ENCODE data around the gene SLC25A48.

The SLC25A48 gene, protein sequence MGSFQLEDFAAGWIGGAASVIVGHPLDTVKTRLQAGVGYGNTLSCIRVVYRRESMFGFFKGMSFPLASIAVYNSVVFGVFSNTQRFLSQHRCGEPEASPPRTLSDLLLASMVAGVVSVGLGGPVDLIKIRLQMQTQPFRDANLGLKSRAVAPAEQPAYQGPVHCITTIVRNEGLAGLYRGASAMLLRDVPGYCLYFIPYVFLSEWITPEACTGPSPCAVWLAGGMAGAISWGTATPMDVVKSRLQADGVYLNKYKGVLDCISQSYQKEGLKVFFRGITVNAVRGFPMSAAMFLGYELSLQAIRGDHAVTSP
- total RNA-seq, result 0 reads per million in 2 donors

DNA sequence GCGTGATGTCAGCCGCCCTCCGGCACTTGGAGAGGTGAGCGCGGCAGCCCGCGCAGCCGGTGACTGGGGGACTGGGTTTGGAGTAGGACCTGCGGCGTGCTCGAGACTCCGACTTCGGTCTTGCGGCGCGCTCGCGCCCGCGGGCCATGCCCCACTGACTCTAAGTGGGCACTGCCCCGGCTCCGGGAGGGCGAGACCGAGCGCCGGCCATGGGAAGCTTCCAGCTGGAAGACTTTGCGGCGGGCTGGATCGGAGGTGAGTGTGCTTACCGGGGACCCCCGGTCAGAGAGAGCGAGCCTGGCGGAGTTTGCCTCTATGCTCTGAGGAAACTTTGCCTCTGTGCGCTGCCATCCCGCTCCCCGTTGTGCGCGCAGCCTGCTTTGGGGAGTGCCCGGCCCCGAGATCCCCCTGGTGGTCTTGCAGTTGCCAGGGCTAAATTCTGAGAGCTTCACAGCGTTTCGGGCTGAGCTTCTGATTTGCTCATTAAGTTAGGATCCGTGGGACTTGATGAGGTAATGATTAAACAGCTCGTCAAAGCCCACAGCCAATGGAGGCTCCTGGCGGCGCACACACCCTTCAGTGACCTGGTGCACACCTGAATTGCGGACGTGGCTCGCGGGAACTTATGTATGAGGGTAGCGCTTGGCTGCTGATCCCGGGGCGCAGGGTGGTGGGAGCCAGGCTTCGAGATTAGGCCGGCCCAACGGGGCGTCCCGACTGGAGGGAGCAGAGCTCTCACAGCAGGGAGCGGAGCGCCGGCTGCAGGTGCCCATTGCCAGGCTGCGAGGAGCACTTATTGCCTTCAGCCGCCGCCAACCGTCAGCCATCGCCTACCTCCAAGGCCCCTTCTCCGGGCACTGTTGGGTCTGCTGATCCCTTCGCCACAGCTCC is at the start of gene SLC25A48:
Gene SLC25A48, plus strand, starts transcription at position 25 of the 891 bp plus-strand sequence. Its CDS starts 185 bp downstream, at position 210.
- DNase-seq, result peak in 1 of 5 experiments; percentile 44

DNA sequence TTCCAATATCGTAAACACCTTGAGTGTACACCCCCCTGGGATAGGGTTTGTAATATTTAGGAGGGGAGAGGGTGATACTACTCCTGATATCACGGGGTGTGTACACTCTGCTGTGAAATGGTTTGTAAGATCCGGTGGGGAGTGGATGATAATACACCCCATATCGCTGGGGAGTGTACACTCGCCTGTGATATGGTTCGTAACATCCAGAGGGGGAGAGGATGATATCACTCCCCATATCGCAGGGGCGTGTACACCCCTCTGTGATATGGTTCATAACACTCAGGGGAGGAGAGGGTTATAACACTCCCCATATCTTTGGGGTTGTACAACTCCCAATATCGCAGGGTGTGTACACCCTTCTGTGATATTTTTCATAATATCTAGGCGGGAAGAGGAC is 33.8 kb upstream of the SLC25A48 start:
- DNase-seq, result no peak

DNA sequence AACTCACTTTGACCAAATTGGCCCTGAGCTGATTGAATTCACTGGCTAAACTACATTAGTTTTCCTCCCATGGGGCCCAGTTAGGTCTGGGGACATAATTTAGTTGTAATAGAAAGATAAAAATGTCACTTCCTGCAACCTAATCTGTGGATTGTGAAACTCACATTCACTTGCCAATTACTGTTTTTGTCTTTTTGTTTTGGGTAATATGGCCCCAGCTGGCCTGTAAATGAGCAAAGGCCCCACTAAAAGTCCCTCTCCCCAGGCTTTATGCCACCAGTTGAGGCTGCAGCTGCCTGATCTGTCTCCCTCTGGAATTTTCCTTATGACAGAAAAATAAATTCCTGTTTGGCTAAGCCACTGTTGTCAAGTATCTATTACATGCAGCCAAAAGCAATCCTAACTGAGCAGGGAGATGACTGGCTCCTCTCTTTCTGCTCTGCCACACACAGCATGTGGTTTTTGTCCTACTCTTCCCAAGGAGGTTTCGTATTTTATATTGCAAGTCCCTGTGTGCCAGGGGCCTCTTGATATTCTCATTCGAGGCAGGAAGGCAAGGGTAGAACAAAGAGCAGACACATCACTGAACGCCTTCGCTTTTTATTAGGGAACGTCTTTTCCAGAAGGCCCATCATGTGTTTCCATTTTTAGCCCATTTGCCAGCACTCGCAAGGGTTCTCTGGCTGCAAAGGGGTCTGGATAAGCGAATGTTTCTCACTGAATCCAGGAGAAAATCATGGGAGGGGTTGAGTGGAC is 24.1 kb upstream of the SLC25A48 start:
- no peak for DNase-seq

DNA sequence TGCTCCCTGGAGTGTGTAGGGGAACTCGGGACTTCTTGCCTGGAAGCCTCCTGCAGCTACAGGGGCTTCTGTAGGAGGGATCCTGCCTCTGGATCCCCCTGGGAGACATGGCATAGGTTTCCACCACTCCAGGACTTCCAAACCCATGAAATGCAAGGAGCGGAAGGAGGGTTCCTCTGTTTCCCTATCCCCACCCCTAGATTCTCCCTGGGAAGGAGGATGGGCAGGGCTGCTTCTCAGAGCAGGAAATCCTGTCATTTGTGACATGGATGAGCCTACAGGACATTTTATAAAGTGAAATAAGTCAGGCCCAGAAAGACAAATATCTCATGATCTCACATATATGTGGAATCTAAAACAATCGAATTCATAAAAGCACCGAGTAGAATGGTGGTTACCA is 23.5 kb upstream of the SLC25A48 start:
- no peak for DNase-seq

DNA sequence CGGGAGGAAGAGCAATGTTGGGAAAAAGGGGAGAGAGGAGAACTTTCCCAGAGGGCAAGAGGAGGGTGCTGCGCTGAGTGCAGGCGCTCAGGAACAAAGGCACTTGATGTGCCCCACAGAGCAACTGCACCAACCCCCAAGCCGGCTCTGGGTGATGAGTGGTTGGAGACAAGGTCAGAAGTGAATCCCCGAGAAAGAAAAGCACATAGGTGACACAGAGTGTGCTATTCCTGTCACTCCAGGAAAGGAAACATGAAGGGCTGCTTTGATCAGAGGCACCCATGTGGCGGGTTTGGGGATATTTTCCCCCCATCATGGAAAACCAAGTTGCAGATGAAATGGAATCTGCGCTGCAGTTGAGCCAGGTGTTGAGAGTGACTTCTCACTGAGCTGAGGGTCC is 20.7 kb upstream of the SLC25A48 start:
- no peak for DNase-seq

GRCh38 chr5:135814316-135814715 is 20.1 kb upstream of the SLC25A48 start:
- DNase-seq, result no peak

- no peak for DNase-seq
Observed at GRCh38 chr5:135814812-135815211, 19.7 kb upstream of the SLC25A48 start.

DNA sequence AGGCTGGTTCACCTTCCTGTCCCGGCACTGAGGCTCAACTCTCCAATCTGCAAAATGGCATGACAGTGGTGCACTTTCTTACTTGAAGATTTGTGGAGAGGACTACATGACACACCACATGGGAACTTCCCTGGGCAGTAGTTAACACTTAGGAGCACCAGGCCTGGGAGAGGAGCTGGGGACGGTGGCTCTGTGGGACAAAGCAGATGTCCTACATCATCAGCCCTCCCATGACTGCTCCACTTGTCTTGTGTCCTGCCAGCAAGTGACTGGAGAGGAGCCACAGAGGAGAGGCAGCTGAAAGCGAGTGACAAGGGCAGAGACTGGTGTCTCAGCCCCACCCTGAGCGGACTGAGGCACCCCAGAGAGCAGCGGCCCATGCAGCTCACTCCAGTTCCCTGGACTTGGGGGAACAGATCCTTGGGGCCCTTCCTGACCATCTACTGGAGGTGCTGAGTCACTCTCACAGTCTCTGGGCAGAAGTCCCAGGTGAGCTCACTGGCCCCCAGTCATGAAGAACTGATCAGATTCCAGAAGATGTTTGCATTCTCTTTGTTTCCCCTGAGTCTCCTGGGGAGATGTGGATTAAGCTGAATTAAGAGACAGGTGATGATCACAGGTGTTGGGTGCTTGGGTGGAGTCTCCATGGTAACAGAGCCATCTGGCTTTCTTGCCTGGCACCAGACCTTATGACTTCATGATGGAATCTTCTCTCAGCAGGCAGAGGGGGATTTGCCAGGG is 13.2 kb upstream of the SLC25A48 start:
- no peak for DNase-seq

GRCh38 chr5:135821802-135822201 is 12.7 kb upstream of the SLC25A48 start:
- no peak for DNase-seq

DNA sequence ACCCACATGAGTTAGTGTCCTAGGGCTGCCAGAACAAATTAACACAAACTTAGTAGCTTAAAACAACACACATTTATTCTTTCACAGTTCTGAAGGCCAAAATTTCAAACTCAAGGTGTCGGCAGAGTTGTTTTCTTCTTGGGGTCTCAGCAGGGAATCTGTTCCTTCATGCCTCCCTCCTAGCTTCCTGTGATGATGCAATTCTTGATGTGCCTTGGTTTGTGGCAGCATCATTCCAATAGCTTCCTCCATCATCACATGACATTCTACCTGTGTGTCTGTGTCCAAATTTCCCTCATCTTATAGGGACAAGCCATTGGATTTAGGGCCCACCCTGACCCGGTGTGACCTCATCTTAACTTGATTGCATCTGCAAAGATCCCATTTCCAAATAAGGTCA is 12.2 kb upstream of the SLC25A48 start:
- DNase-seq, result no peak

GRCh38 chr5:135822959-135823358 is 11.5 kb upstream of the SLC25A48 start:
- DNase-seq, result no peak

- DNase-seq, result no peak
Observed at GRCh38 chr5:135823881-135824280, 10.6 kb upstream of the SLC25A48 start.

DNA sequence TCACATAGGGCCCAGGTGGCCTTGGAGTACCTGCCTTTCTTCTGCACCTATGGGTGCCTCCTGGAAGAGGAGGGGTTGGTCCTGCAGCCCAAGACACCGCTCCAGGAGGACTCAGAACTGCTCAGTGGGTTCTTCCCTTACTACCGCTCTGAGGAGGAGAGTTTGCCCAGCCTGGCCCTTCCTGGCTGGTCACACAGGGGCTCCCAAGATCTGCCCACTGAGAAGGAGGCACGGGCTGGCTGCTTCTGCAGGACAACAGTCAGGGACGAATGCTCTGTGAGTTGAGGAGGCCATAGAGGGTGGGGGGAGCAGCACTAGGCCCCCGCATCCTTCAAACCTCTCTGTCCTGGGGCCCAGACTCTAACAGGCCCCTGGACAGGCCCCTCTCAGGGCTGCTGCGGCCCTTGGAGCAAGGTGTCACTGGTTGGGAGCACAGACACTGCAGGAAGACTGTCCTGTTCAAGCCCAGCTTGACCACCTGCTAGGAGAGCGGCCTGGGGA is 9.9 kb upstream of the SLC25A48 start:
- no peak for DNase-seq

DNA sequence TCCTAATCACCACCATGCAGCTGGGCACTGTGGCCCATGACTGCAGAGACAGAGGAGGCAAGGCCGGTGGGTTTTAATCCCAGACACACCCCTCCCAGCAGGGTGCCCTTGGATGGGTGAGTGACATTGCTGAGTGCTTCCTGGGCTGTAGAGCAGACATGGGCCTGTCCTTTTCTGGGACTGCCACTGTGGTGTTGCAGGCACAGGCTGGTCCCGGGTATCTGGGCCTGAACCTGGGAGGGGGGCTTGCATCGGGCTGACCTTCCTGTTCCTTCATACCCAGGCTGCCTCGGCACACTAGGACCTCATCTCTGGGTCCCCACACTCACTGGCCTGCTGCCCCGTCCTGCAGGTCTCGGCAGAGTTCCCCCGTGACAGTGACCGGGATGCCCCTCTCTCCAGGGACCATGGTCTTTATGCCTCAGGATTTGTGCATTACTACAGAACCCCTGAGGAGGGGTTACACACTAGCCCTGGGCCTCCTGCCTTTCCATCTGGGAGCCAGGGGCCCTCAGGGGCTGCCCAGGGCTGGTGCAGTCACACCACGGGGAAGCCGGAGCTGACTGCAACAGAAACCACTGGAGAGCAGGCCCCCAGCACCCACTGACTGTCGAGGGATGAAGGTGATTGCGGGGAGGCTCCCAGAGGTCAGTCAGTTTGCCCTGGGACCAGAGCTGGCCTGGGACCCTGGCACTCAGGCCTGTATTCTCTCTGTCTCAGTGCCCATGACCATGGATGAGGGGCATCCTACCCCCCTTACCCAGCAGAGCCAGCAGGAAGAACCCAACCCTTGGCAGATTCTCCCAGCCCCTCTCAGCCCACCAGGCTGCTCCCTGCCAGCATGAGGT is 8.9 kb upstream of the SLC25A48 start:
- DNase-seq, result no peak

DNA sequence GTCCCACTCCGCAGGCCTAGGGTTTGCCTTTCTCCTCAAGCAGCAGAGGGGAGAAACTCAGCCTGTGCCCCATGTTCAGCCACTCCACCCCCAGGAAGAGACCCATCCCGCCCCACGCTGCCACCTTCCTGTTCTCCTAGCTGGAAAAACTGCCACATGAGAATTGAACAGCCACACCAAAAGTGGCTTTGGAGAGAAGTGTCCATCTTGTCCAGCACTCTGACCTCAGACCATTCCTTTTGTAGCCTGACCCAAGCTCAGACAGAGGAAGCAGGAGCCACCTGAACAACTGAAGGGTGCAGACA is 8.3 kb upstream of the SLC25A48 start:
- no peak for DNase-seq

- no peak for DNase-seq
Observed at GRCh38 chr5:135826994-135827671, 7.3 kb upstream of the SLC25A48 start.

DNA sequence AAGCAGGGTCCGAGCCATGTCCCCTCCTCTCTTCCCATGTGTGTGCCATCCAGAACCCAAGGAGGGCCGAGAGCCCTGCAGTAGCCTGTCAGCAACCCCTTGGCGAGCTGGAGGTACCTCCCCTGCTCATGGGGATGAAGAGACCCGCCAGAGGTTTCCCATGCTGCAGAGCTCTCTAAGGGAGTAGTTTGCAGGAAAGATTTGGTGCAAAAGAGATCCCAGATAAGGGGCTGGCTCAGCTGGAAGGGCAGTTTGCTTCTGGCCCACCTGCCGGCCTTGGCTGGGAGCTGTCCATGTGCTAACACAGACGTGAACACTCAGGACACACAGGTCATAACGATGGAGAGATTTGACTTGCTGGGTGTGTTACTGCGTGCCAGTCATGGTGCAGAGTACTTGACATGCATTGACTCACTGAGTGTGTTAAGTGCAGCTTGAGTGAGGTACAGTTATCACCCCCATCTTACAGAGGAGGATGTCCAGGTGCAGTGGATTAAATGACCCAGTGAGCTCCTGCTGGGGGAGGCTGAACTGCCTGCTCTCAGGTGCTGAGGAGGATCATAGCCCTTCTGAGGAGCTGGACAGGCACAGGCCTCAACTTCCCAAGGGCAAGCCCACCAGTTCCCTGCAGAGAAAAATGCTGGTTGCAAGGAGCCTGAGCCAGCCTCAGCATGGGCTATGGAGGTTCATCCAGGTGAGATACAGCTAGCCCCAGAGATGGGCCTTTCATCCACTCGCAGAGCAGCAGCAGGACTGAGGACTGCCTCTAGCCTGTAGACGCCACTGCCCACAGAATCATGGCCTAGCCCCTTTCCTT is 6.3 kb upstream of the SLC25A48 start:
- DNase-seq, result no peak

- no peak for DNase-seq
Observed at GRCh38 chr5:135828782-135829127, 5.7 kb upstream of the SLC25A48 start.

- no peak for DNase-seq
Observed at GRCh38 chr5:135829179-135829578, 5.3 kb upstream of the SLC25A48 start.

Data from T-helper 2 cell (primary cell).